Measurements from ENCODE around the gene MITF. TPM values are rescaled to one million over a fixed set of nuclear protein-coding genes. Genes with fewer than 3 reads are reported as not detected.

Gene MITF
- total and polyA plus RNA-seq, 8 donors = 6.2 to 29.6 (median 7.5) TPM

DNA sequence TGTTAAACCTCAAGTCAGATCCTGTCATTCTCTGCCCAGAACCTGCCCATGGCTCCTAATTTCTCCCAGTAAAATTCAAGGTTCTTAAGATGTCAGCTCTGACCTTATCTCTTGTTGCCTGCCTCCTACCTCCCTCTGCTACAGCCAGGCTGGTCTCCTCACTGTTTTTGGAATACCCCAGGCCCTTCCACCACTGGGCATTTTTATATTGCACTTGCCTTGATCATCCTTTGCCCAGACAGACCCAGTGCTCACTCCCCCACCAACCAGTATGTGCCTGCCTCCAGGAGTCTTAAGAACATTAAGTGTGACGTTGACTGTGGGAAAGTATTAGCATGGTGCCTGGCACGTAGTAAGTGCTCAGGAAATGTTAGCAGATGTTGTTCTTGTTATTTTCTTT lies 3.1 kb downstream of the MITF start:
- Histone ChIP-seq H3K9me3 (no peaks in the 10 kb centered on the region), H3K4me1 (peaks cover 0 to 19% of the 10 kb centered on the region in 2 donors), H3K27ac (no peak overlapping the region), H3K36me3 (no peaks in the 10 kb centered on the region), H3K4me3 (no peak overlapping the region), H3K27me3 (peaks cover 0 to 28% of the 10 kb centered on the region in 2 donors)
- TF ChIP-seq CTCF (IDR thresholded peaks at IDR 0.05) = no peak
- intact Hi-C loops (cut with DNase I) = no loop called here
- ATAC-seq (no peak), DNase-seq (no peak)

DNA sequence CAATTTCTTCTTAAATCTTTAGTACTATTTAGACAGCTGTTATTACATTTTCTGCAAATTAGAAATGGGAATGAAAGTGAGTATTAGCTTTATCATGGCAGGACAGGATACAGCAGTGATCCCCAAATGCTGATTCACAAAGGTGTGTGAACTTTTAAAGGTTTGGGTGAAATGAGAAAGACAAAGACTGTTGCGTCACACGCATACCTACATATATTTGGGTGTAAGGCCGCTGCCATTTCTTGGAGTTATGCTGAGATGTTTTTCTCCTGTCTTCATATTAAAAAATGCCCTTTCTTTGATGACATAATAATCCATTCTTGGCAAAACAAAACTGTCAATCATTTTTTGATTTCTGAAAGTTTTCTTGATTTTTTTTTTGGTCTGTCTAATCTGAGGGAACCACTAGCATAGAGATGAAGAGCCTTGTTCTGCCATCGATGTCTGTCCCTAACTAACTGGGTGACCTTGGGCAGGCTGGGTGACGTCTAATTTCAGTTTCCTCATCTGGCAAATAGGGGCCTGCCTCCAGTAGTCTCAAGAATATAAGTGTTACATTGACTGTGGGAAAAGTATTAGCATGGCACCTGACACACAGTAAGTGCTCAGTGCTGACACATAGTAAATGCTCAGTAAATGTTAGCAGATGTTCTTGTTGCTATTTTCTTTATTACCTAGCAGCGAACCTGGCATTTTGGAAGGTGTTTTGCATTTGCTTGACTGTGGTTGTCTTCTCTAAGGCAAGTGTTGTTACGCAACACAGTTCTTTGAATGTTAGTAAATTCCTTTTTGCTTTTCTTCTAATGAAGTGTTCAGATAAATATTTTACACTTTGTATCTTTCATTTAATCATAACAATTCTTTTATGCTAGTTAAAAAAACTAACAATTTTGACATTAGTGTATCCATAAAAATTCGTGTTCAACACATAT lies 5.0 kb downstream of the MITF start:
- ATAC-seq (no peak), DNase-seq (no peak)
- no peak for TF ChIP-seq CTCF (IDR thresholded peaks at IDR 0.05)
- no peaks in the 10 kb centered on the region for H3K9me3 ChIP-seq
- peaks cover 4 to 27% of the 10 kb centered on the region in 2 donors for H3K4me1 ChIP-seq
- H3K27ac ChIP-seq = no peak overlapping the region
- no peaks in the 10 kb centered on the region for H3K36me3 ChIP-seq
- intact Hi-C loops (cut with DNase I) = no loop called here
- H3K4me3 ChIP-seq = no peak overlapping the region
- H3K27me3 ChIP-seq = peaks cover 0 to 18% of the 10 kb centered on the region in 2 donors

DNA sequence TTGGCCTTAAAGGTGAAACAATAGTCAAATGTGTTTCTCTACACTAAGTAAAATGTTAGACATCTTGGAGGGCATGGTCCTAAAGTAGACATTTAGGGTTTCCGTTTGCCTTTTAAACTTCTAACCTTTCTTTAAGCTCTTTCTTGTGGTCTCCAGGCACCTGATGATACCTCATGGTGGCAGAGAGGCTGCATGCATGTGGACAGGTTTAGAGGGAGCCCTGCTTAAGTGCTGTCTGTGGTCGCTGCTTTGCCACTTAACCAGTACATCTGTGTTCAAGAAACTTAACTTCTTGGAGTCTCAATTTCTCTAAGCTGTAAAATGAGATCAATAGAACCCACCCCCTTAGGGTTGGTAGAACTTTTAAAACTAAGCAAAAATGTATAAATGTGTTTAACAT lies 6.2 kb downstream of the MITF start:
- Histone ChIP-seq H3K27ac (peak overlapping the region in 1 of 2 donors; percentile 63), H3K27me3 (peaks cover 0 to 6% of the 10 kb centered on the region in 2 donors), H3K4me1 (peaks cover 4 to 27% of the 10 kb centered on the region in 2 donors), H3K36me3 (no peaks in the 10 kb centered on the region), H3K4me3 (no peak overlapping the region), H3K9me3 (no peaks in the 10 kb centered on the region)
- DNase-seq (no peak), ATAC-seq (no peak)
- TF ChIP-seq CTCF (IDR thresholded peaks at IDR 0.05) = no peak
- intact Hi-C loops (cut with DNase I) = no loop called here

DNA sequence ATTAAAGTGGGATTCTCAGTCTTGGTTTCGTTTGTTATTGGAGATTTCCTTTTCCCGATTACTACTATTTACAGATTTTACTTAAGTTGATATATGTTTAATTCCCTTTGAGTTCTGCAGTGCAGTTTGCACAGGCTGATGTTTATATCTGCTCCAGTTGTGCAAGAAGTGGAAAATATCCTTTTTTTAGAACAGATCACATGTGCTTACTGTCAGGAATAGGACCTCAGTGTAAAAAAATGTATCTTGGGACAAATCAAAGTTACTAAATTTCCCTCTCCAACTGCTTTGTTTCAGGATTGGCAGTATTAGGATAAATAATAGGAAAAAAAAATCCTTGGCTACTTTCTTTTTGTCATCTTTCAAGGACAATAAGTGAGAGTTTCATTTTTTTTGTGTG lies 6.9 kb downstream of the MITF start:
- intact Hi-C loops (cut with DNase I) = no loop called here
- ATAC-seq (peak; percentile 59), DNase-seq (peak in 1 of 4 donors; percentile 60)
- peak overlapping the region in 1 of 2 donors; percentile 63 for H3K27ac ChIP-seq
- no peak for TF ChIP-seq CTCF (IDR thresholded peaks at IDR 0.05)
- no peaks in the 10 kb centered on the region for H3K9me3 ChIP-seq
- no peak overlapping the region for H3K4me3 ChIP-seq
- peaks cover 4 to 21% of the 10 kb centered on the region in 2 donors for H3K4me1 ChIP-seq
- no peaks in the 10 kb centered on the region for H3K36me3 ChIP-seq
- H3K27me3 ChIP-seq = no peaks in the 10 kb centered on the region

GRCh38 chr3:69747511-69748258 lies 8.4 kb downstream of the MITF start:
- ATAC-seq = peak; percentile 55
- peaks cover 4 to 32% of the 10 kb centered on the region in 2 donors for H3K4me1 ChIP-seq
- intact Hi-C loops (cut with DNase I) = no loop called here

More at GRCh38 chr3:69747511-69748258, 8.4 kb downstream of the MITF start:
- H3K36me3 ChIP-seq = no peaks in the 10 kb centered on the region
- H3K9me3 ChIP-seq = no peaks in the 10 kb centered on the region
- H3K27ac ChIP-seq = peak overlapping the region; percentile 2 to 63
- H3K27me3 ChIP-seq = no peaks in the 10 kb centered on the region
- H3K4me3 ChIP-seq = no peak overlapping the region
- no peak for DNase-seq
- TF ChIP-seq CTCF (IDR thresholded peaks at IDR 0.05) = no peak

All from left lung (tissue), 10 donors.